CD1c-positive myeloid dendritic cell (primary cell): ENCODE measurements around the gene MEX3D.
"Not testable (repeated sequence)": the region's sequence is repeated elsewhere in the genome, so short reads cannot be mapped to it uniquely, and the experiment has no call there.

Experiments used
- DNase-seq: peaks from one replicate; pipeline ENCODE4 v3.0.0-alpha.2; 2016; ENCODE audit errors: extremely low spot score

MEX3D gene

DNA sequence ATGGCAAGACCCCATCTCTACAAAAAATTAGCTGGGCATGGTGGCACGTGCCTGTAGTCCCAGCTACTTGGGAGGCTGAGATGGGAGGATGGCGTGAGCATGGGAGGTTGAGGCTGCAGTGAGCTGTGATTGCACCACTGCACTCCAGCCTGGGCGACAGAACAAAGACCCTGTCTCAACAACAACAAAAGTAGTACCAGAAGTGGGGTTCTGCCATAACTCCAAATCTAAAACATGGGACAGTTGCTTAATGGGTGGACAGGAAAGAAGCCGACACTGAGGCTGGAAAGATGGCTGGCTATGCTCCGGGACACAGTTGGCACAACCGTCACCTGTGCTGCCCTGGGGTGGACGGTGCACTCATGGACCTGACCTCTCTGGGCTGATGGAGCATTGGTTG, 32.4 kb downstream of the MEX3D start:
- not testable (repeated sequence) for DNase-seq

DNA sequence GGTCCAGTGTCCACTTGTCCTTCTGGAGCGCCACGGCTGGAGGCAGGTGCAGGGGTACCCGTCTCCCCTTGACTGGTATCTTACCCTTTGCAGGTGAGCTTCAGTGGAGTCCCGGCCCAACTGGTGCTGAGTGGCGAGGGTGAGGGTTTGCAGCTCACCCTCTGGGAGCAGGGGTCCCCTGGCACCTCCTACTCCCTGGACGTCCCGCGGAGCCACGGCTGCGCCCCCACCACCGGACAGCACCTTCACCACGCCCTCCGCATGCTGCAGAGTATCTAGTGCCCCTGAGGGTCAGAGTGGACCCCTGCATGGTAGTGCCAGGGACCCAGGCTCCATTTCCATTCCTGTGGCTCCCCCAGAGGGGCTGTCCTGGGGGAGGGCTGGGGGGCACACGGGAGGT, 33.2 kb downstream of the MEX3D start:
- no peak for DNase-seq

DNA sequence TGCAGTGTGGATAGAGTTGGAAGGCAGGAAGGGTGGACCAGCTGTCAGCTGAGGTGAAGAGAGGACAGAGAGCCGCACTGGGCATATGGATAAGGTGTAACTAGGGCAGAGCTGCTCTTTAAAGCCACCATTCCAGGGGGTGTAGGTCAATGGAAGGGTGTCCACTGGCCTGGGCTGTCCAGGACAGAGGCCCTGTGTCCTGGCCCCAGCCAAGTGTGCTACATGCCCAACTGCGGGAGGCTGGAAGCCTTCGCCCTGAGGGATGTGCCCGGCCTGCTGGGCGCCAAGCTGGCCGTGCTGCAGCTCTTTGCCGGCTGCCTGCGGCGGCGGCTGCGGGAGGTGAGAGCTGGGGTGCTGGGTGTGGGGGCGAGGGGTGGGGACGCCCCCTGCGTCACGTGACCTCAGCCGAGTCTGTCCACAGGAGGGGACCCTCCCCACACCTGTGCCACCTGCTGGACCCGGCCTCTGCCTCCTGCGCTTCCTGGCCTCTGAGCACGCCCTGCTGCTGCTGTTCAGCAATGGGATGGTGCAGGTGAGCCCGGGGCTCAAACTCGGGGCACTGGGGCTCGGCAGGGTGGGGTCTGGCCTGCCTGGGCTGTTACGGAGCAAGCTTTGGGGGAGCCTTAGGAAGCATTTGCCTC, 34.5 kb downstream of the MEX3D start:
- no peak for DNase-seq

GRCh38 chr19:1532003-1532402, 36.1 kb downstream of the MEX3D start:
- no peak for DNase-seq

DNA sequence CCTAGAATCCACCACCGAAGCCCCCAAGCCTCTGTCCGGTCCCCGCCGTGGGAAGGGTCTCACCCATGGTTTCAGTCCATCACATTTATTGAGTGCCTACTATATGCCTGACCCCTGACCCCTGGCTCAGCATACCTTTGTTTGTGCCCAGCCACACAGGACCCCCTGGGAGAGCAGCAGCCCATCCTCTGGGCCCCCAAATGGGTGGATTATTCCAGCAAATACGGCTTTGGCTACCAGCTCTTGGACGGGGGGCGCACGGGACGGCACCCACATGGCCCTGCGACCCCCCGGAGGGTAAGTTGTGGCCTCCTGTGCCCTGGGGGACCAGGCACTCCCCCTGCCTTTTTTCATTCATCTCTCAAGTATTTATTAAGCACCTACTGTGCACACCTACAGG, 36.5 kb downstream of the MEX3D start:
- no peak for DNase-seq

DNA sequence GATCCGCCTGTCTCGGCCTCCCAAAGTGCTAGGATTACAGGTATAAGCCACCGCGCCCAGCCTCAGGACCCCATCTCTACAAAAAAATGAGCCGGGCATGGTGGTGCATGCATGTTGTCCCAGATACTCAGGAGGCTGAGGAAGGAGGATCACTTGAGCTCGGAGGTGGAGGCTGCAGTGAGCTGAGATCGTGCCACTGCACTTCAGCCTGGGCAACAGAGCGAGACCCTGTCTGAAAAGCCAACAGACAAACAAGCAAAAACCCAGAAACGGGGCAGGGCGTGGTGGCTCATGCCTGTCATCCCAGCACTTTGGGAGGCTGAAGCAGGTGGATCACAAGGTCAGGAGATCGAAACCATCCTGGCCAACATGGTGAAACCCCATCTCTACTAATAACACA, 37.3 kb downstream of the MEX3D start:
- DNase-seq, result not testable (repeated sequence)

GRCh38 chr19:1529430-1529816, 38.7 kb downstream of the MEX3D start:
- DNase-seq, result no peak

GRCh38 chr19:1528596-1529429, 39.3 kb downstream of the MEX3D start:
- DNase-seq, result no peak

GRCh38 chr19:1527650-1528309, 40.3 kb downstream of the MEX3D start:
- no peak for DNase-seq

- no peak for DNase-seq
Measured at GRCh38 chr19:1526979-1527649, 41.0 kb downstream of the MEX3D start.

GRCh38 chr19:1526066-1526778, 41.9 kb downstream of the MEX3D start:
- DNase-seq, result no peak

- no peak for DNase-seq
Measured at GRCh38 chr19:1525343-1525742, 42.8 kb downstream of the MEX3D start.

DNA sequence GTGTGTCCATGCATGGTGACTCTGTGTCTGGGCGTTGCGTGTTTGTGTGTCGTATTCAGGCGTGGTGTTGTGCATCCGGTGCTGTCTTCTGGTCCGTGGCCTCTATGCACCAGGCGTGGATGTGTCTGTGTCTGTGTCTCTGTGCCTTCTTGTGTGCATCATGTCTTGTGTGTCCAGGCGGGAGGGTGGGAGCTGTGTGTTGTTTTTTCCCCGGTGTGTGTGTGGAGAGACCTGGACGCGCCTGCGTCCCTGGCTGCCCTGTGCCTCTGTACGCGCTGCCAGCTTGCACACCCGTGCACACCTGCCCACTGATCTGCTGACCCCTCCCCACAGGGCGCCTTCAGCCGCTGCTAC, 43.2 kb downstream of the MEX3D start:
- no peak for DNase-seq

- DNase-seq, result no peak
Measured at GRCh38 chr19:1524287-1524971, 43.7 kb downstream of the MEX3D start.

DNA sequence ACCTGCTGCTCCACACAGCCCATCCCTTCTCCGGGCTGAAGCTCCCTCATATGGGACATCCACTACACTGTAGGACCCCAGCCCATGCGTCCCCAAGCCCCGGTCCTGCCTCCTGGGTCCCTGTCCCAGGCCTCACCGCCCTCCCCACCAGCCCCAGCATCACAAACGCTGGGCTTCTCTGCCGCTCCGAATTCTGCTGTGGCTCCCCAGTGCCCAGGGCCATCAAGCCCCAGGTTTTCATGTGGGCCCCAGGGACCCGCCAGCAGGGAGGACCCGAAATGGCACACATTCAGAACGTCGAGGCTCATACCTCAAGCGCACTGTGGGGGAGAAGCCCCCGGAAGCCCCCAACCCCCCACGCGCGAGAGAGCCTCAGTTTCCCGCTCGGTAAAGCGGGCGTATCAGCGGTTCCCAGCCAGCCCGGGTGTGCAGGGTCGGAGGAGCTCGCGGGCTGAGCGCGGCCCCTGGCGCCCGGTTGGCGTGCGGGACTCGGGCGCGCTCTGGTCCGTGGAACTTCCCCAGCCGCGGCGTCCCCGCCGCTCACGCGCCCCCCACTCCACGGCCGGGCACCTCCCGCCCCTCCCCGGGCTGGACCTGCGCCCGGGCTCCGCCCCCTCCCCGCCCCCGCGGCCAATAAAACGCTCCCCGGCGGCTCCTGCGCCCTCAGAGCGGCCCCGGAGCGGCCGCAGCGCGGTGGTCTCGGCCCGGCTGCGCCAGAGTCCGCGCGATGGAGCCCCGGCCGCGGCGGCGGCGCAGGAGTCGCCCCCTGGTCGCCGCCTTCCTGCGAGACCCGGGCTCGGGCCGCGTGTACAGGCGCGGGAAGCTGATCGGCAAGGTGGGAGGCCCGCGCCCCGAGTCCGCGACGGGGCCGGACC, 44.5 kb downstream of the MEX3D start, which contains the start of gene PLK5:
TSS of gene PLK5 (plus strand) at position 666 of the 875 bp plus-strand sequence. CDS start 2,920 bp downstream, outside the sequence.
- no peak for DNase-seq

DNA sequence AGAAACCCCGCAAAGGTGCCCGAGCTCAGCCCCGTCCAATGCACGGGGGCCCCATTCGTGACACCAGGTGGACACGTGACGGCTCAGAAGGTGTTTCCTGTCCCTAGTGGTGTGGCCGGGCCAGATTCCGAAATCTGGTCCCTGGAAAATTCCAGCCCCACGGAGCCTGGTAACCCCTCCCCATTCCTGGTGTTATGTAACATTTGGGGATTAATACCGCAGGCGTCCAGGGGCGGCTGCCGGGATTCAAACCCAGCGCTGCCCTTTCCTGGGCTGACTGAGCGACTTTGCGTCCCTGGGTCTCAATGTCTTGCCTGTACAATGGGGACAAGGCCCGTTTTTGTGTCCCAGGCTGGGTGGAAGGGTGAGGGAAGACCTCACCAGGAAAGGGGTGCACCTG, 45.3 kb downstream of the MEX3D start:
- no peak for DNase-seq

GRCh38 chr19:1522061-1522460, 46.1 kb downstream of the MEX3D start:
- no peak for DNase-seq

GRCh38 chr19:1521636-1522035, 46.5 kb downstream of the MEX3D start:
- no peak for DNase-seq

DNA sequence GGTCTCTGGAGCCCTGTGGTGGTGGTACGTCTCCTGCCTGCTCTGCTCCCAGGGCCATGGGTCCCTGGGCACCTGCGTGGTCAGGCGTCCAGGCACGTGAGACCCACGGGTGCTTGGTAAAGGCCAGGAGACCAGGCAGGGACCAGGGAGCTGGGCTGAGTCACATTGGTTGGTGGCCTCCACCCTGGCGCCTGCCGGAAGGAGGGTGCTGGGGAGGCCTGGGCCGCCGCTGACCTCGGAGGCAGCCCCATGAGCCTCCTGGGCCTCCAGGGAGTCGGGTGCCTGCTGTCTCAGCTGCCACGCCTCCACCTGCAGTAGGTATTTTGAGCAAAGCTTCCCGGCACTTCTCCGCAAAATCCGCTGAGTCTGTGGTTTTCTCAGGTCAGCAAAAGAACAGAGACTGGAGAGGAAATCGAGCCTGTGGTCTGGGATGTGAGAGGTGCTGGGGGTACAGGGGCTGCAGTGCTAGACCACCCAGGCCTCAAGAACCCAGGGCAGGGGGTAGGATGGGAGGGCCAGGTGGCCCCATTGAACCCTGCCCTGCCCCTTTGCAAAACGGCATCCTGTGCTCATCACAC, 47.8 kb downstream of the MEX3D start:
- no peak for DNase-seq

- DNase-seq, result not testable (repeated sequence)
Measured at GRCh38 chr19:1519802-1520201, 48.3 kb downstream of the MEX3D start.
